Raji (cell line): ENCODE data around the gene TMEM144.

Experiments used
- POLR2A ChIP-seq: IDR thresholded peaks from 2 replicates; pipeline ENCODE4 v1.6.1; 2011; ENCODE audit warnings: low read depth, low read length, control low read depth; ENCODE audit not compliant: insufficient read depth

The TMEM144 gene

GRCh38 chr4:158209825-158210807 is at the start of gene TMEM144:
TMEM144 (plus strand) TSS chr4:158210486; CDS start chr4:158212668, 2,182 bp downstream.
- TF ChIP-seq POLR2A: no peak

- no peak for TF ChIP-seq POLR2A
These were observed 48.5 kb upstream of the TMEM144 start for GRCh38 chr4:158161551-158162354.

GRCh38 chr4:158162631-158163030 is 47.7 kb upstream of the TMEM144 start:
- TF ChIP-seq POLR2A: no peak

GRCh38 chr4:158163941-158164767 is 46.1 kb upstream of the TMEM144 start:
- no peak for TF ChIP-seq POLR2A

- no peak for TF ChIP-seq POLR2A
These were observed 45.5 kb upstream of the TMEM144 start for GRCh38 chr4:158164768-158165213.

GRCh38 chr4:158166701-158167100 is 43.6 kb upstream of the TMEM144 start:
- TF ChIP-seq POLR2A: no peak

- no peak for TF ChIP-seq POLR2A
These were observed 41.7 kb upstream of the TMEM144 start for GRCh38 chr4:158168606-158169005.

GRCh38 chr4:158169506-158169905 is 40.8 kb upstream of the TMEM144 start:
- TF ChIP-seq POLR2A: no peak

GRCh38 chr4:158169931-158170690 is 40.2 kb upstream of the TMEM144 start:
- TF ChIP-seq POLR2A: no peak

GRCh38 chr4:158170691-158171561 is 39.4 kb upstream of the TMEM144 start:
- TF ChIP-seq POLR2A: no peak

- TF ChIP-seq POLR2A: no peak
These were observed 37.7 kb upstream of the TMEM144 start, which contains the start of gene GASK1B for GRCh38 chr4:158172261-158173258. GASK1B (minus strand) TSS chr4:158173025; CDS start chr4:158171375, 1,650 bp downstream.

GRCh38 chr4:158176108-158176507 is 34.2 kb upstream of the TMEM144 start:
- no peak for TF ChIP-seq POLR2A

- no peak for TF ChIP-seq POLR2A
These were observed 33.5 kb upstream of the TMEM144 start for GRCh38 chr4:158176776-158177175.
